PFSK-1 (cell line): ENCODE results near the gene ZNF724.

Experiments used
- FOXP2 ChIP-seq: optimal IDR thresholded peaks from 2 replicates; pipeline ENCODE3; 2011; ENCODE audit warnings: borderline replicate concordance, control low read depth, inconsistent platforms; ENCODE audit not compliant: insufficient read depth; ENCODE audit errors: extremely low read length, extremely low read depth
- POLR2AphosphoS5 ChIP-seq: IDR thresholded peaks from 2 replicates; pipeline ENCODE4 v1.6.1; 2012; ENCODE audit warnings: low read depth, mild to moderate bottlenecking, control low read depth, low read length, moderate library complexity
- SIN3A ChIP-seq: IDR thresholded peaks from 2 replicates; pipeline ENCODE4 v1.6.1; 2012; ENCODE audit warnings: mild to moderate bottlenecking, low read length, moderate library complexity, borderline replicate concordance; ENCODE audit not compliant: insufficient read depth
- TAF1 ChIP-seq: IDR thresholded peaks from 2 replicates; pipeline ENCODE4 v1.6.1; 2012; ENCODE audit warnings: low read length, control low read depth, borderline replicate concordance; ENCODE audit not compliant: insufficient read depth
- TF ChIP-seq, protein P1 (sequence below), 2 experiments: IDR thresholded peaks; 2 replicates each; pipeline versions ENCODE4 v1.6.1 to v1.8.0; 2011 to 2012; ENCODE audit warnings: low read depth in 2 of 2, low read length in 2 of 2, control low read depth in 1 of 2, inconsistent platforms in 1 of 2, mild to moderate bottlenecking in 1 of 2, moderate library complexity in 1 of 2; ENCODE audit not compliant: insufficient read depth in 1 of 2

ZNF724 gene

GRCh38 chr19:23259961-23260360 lies 9.8 kb upstream of the ZNF724 start:
- TF ChIP-seq POLR2AphosphoS5 (no peak), SIN3A (no peak), FOXP2 (no peak), TAF1 (no peak)
- TF ChIP-seq, protein P1, sequence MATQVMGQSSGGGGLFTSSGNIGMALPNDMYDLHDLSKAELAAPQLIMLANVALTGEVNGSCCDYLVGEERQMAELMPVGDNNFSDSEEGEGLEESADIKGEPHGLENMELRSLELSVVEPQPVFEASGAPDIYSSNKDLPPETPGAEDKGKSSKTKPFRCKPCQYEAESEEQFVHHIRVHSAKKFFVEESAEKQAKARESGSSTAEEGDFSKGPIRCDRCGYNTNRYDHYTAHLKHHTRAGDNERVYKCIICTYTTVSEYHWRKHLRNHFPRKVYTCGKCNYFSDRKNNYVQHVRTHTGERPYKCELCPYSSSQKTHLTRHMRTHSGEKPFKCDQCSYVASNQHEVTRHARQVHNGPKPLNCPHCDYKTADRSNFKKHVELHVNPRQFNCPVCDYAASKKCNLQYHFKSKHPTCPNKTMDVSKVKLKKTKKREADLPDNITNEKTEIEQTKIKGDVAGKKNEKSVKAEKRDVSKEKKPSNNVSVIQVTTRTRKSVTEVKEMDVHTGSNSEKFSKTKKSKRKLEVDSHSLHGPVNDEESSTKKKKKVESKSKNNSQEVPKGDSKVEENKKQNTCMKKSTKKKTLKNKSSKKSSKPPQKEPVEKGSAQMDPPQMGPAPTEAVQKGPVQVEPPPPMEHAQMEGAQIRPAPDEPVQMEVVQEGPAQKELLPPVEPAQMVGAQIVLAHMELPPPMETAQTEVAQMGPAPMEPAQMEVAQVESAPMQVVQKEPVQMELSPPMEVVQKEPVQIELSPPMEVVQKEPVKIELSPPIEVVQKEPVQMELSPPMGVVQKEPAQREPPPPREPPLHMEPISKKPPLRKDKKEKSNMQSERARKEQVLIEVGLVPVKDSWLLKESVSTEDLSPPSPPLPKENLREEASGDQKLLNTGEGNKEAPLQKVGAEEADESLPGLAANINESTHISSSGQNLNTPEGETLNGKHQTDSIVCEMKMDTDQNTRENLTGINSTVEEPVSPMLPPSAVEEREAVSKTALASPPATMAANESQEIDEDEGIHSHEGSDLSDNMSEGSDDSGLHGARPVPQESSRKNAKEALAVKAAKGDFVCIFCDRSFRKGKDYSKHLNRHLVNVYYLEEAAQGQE (IDR thresholded peaks at IDR 0.05; ENCODE audit: insufficient read depth in 1 of 2, low read depth in 2 of 2, low read length in 2 of 2) = no peak

- no peak for TF ChIP-seq POLR2AphosphoS5
- TF ChIP-seq SIN3A = no peak
- TF ChIP-seq, protein P1 (IDR thresholded peaks at IDR 0.05; ENCODE audit: insufficient read depth in 1 of 2, low read depth in 2 of 2, low read length in 2 of 2) = no peak
- no peak for TF ChIP-seq TAF1
- no peak for TF ChIP-seq FOXP2
Observed at GRCh38 chr19:23255700-23256099, 5.5 kb upstream of the ZNF724 start.

- TF ChIP-seq TAF1 (no peak), POLR2AphosphoS5 (no peak), SIN3A (no peak), FOXP2 (no peak)
- TF ChIP-seq, protein P1 (IDR thresholded peaks at IDR 0.05; ENCODE audit: insufficient read depth in 1 of 2, low read depth in 2 of 2, low read length in 2 of 2) = no peak
Observed at GRCh38 chr19:23254141-23254910, 4.1 kb upstream of the ZNF724 start.

GRCh38 chr19:23241419-23241818 lies 8.8 kb downstream of the ZNF724 start:
- TF ChIP-seq, protein P1 (IDR thresholded peaks at IDR 0.05; ENCODE audit: insufficient read depth in 1 of 2, low read depth in 2 of 2, low read length in 2 of 2) = no peak
- TF ChIP-seq TAF1 (no peak), FOXP2 (no peak), SIN3A (no peak), POLR2AphosphoS5 (no peak)
